Activated T-helper 1 cell treated with anti-CD3 and anti-CD28 coated beads, Interleukin-2, amount 50 U/mL, for 16 hours (primary cell): ENCODE measurements around the gene FAM25G.

Experiments used
- DNase-seq, 2 donors: peaks; one replicate each; pipeline ENCODE4 v3.0.0-alpha.2; 2020; ENCODE audit warnings: low read depth in 1 of 2, low spot score in 1 of 2

Gene FAM25G

GRCh38 chr10:47449102-47449978, 42.2 kb downstream of the FAM25G start:
- DNase-seq: no peak

- DNase-seq: no peak
Measured at GRCh38 chr10:47447705-47448104, 43.8 kb downstream of the FAM25G start.

GRCh38 chr10:47447209-47447608, 44.3 kb downstream of the FAM25G start:
- DNase-seq: no peak

- DNase-seq: no peak
Measured at GRCh38 chr10:47445720-47446119, 45.8 kb downstream of the FAM25G start.

- no peak for DNase-seq
Measured at GRCh38 chr10:47444047-47444446, 47.5 kb downstream of the FAM25G start.

GRCh38 chr10:47443145-47443544, 48.4 kb downstream of the FAM25G start:
- no peak for DNase-seq

- no peak for DNase-seq
Measured at GRCh38 chr10:47442351-47442750, 49.1 kb downstream of the FAM25G start.

- no peak for DNase-seq
Measured at GRCh38 chr10:47441938-47442337, 49.6 kb downstream of the FAM25G start.

GRCh38 chr10:47440207-47440606, 51.3 kb downstream of the FAM25G start:
- DNase-seq: no peak

GRCh38 chr10:47438857-47439474, 52.5 kb downstream of the FAM25G start:
- no peak for DNase-seq
